Hindlimb muscle (tissue), 1 donor: ENCODE results near the gene IL16. TPM values are rescaled to one million over a fixed set of nuclear protein-coding genes. Genes with fewer than 3 reads are reported as not detected.
A peak's percentile ranks its signal among the peaks of the same experiment; 100 is the strongest.
"Not testable (repeated sequence)": the region's sequence is repeated elsewhere in the genome, so short reads cannot be mapped to it uniquely, and the experiment has no call there.

Experiments used
- DNase-seq: peaks from one replicate; pipeline ENCODE4 v3.0.0-alpha.2; 2013
- polyA plus RNA-seq: library from polyadenylated mRNA; unstranded; fragments of 120-200 nt; gene quantifications from one replicate; pipeline ENCODE4 v1.2.1, GENCODE V29; 2013; ENCODE audit not compliant: insufficient read length

Gene IL16
- 9.1 TPM for polyA plus RNA-seq

GRCh38 chr15:81196576-81197254 lies at the start of gene IL16:
IL16 (plus strand) TSS chr15:81196879; CDS start chr15:81225400, 28,521 bp downstream.
- DNase-seq: no peak

DNA sequence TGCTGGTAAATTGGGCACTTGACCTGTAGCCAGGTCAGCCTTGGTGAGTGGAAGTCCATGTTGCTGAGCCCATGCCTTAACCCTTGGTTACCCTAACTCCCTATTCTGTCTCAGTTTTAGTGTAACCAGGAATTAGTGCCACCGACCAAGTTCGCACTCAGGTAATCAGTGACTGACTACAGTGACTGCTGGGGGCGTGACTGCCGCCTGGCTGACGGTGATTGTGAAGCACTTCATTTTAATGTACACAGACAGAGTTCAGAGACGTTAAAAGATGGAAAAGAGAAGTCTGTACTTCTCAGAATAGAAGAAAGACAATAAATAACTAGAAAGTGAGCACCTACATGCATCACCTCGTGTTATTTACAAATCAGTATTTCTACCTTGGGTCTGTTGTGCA lies 45.3 kb upstream of the IL16 start:
- no peak for DNase-seq

DNA sequence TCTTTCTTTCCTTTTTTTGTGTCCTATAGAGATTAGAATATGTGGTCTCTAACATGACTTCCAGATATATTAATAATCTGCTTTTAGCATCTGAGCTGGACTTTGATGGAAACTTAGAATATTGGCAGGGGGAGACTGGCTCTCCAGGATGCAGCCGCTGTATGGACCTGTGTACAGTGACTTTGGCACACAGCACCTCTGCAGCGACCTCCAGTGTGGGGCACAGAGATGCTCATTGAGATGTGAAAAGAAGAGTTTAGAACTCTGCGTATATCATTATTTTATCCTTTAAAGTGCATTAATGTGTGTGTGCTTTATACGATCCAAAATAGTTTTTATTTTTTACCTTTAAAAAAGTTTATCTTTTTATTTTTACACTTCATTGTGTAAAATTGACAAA lies 44.3 kb upstream of the IL16 start:
- DNase-seq: no peak

GRCh38 chr15:81152799-81153198 lies 43.9 kb upstream of the IL16 start:
- DNase-seq: no peak

GRCh38 chr15:81155375-81156218 lies 41.1 kb upstream of the IL16 start:
- peak; percentile 55 for DNase-seq

DNA sequence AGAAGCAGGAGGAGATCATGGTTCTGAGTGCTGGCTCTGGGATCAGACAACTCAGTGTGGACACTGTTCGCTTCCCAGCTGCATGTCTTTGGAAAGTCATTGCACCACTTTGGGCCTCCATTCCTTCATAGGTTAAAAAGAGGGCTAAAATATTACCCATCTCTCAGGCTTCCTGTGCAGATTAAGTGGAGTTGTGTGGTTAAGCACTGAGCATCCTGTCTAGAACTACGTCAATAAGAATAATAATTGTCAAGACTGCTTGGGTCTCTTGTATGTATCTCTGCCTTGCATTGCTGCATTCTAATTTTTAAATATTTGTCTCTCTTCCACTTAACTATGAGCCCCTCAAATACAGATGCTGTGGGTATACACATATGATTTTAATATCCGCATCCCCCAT lies 40.4 kb upstream of the IL16 start:
- no peak for DNase-seq

- no peak for DNase-seq
Measured at GRCh38 chr15:81157195-81157938, 39.3 kb upstream of the IL16 start.

DNA sequence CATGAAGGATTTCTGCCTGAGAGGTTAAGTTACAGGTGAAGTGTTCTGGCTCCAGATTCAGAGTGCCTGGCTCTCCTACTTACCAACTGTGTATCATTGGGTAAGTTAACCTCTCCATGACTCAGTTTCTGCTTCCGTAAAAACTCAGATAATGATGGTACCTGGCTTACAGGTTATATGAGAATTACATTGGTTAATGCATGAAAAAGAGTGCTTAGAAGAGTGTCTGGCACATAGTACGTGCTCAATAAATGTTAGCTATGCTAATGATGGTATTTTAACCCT lies 38.8 kb upstream of the IL16 start:
- no peak for DNase-seq

DNA sequence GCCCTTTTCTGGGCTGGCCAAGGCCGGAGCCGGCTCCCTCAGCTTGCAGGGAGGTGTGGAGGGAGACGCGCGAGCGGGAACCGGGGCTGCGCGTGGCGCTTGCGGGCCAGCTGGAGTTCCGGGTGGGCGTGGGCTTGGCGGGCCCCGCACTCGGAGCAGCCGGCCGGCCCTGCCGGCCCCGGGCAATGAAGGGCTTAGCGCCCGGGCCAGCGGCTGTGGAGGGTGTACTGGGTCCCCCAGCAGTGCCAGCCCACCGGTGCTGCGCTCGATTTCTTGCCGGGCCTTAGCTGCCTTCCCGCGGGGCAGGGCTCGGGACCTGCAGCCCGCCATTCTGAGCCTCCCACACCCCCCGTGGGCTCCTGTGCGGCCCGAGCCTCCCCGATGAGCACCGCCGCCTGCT lies 38.1 kb upstream of the IL16 start:
- DNase-seq: not testable (repeated sequence)

GRCh38 chr15:81160312-81161159 lies 36.1 kb upstream of the IL16 start:
- peak; percentile 87 for DNase-seq

GRCh38 chr15:81161160-81161673 lies 35.5 kb upstream of the IL16 start:
- DNase-seq: no peak

- no peak for DNase-seq
Measured at GRCh38 chr15:81161851-81162250, 34.8 kb upstream of the IL16 start.

DNA sequence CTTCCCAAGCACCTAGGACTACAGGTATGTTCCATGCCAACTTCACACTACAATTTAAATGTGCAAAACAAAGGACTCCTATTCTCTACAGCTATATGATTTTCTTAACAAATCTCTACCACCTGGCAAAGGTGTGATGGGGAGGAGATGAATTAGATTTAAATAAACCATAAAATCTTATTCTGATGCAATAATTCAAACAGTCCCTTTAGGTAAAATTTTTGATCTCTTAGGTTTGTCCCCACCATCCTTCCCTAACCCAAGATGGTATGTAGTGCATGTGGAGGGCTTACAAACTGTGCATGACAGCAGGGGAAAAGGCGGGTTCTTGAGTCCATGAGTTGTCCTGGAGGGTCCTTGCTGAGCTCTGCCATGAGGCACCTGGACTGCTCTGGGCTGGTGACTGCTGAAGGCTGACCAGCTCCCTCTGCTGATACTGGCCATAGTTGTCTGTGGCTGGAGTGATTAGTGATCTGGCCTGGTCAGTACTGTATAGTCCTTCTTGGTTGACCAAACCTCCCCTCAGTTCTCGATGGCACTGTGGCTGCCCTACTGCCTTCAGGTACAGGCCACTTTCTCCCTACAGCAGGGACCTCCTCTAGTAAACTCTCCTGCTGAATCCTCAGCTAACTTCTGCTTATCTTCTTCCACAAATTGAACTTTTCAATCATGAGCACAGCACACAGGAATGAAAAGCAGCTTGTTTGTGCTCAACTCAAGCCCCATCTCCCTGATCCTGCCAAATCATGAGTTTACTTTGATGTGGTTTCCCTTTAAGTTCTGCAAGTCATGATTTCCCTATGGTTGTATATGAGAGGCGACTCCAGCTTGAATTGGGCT lies 32.5 kb upstream of the IL16 start:
- DNase-seq: no peak

DNA sequence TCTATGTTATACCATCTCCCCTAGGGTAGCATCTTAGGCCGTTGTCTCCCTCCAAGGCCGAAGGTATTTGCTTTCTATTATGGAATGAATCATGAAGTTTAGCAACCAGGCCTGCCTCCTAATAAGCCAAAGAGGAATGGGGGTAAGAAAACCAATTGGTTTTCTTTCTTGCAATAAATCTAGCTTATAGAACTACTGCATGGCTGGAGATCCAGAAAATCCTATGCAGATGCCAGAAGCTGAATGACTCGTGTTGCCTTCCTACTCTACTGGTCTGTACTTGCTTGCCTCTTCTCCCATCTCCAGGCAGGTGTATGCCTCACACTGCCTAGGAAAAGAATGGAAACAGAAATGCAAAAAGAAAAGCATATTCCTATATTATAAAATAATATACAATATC lies 31.1 kb upstream of the IL16 start:
- no peak for DNase-seq

DNA sequence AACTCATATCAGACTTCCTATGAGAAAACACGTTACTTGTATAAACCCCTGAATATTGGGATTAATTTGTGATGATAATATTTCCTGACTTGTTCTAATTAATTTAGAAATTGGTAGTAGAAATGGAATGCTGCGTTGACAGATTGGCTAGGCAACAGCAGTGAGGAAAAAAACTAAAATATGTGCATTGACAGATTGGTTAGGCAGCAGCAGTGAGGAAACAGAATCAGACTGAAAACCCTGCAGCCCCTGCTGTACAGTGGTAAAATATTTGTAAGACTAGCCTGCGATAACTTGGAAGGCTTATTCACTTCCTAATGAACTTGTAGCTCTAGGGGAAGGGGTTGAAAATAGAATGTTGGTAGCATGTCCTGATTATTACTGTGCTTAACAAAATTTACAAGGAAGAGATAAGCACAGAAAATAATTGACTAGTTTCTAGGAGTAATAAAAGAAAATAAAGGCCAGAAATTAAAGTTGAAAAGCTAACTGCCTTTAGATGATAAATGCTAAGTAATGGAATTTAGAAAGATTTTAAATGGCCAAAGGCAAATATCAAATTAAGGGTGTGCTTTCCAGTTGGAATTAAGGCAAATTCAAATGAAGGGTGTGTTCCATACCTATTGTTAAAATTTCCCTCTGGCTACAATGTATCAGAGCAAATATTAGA lies 29.9 kb upstream of the IL16 start:
- no peak for DNase-seq

- no peak for DNase-seq
Measured at GRCh38 chr15:81168131-81168526, 28.6 kb upstream of the IL16 start.

GRCh38 chr15:81168644-81169043 lies 28.0 kb upstream of the IL16 start:
- DNase-seq: no peak

DNA sequence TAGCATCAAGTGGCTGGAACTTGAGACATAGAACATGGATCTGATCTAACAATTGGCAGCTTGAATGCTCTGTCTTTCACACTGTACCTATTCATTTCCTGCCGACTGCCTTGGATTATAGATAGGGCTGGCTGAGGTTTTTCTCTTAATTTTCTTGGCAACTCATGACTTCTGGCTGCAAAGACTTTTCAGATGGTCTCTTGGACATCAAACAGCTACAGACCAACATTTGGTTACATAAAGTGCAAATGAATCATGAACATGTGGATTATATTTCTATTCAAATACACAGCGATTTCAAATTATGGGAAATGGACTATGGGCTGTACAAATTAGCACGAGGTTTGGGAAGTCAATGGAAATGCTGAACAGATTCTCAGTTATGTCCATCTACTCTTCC lies 26.2 kb upstream of the IL16 start:
- DNase-seq: no peak

GRCh38 chr15:81171286-81171685 lies 25.4 kb upstream of the IL16 start:
- no peak for DNase-seq

DNA sequence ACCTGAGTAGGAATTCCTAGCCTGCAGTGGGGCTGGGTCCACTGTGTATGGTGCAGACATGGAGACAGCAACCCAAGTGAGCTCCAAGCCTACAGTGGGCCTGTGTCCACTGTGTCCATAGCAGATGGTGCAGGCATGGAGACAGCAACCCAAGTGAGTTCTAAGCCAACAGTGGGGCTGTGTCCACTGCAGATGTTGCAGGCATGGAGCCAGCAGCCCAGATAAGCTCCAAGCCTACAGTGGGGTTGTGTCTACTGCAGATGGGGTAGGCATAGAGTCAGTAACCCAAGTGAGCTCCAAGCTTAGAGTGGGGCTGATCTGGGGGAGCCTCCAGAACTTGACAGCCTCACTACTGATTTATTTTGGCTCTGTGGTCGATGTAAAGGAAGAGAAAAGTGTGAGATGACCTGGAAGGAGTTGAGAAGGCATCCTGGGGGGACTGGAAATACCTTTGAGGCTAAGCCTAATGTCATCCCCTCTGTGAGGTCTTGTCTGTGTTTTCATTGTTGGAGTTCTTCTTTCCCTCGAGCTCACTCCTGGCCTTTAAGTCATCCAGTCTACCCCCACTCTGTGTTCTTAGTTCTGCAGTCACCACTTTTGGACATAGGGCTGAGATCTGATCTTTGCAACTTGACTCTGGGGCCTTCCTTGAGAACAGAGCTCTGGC lies 22.4 kb upstream of the IL16 start:
- no peak for DNase-seq
